ENCODE data around the gene ONECUT2. TPM values are rescaled to one million over a fixed set of nuclear protein-coding genes. Genes with fewer than 3 reads are reported as not detected.

Gene ONECUT2
- total RNA-seq, 2 donors from 2014 or later = 0.03 TPM

DNA sequence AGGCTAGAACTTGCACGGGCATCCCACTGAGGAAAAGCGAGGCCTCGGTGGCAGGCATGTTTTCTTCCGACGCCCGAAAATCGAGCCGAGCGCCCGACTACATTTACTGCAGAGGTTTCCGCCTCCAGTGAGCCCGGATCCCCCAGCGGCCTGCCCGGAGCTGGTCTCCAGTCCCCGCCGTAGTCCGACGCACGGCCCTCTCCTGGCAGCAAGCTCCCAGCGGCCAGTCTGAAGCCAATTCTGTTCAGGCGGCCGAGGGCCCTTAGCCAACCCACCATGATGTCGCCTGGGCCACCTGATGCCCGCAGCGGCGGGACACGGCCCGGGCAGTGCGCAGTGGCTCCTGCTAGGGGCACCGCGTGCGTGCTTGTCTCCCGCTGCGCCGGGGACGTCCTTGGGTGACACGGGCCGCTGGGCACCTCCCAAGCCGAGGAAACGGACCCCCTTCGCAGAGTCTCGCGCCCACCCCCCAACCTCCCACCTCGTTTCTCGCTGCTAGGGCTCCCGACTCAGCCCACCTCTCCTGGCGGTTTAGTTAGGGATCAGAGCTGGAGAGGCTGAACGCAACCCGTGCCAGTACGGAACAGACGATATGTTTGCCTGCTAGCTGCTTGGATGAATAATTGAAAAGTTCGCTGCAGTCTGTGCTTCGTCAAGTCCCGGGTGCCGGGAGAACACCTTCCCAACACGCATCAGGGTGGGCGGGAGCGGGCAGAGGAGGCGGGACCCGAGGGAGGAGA is 5.3 kb downstream of the ONECUT2 start:
- intact Hi-C loops (cut with DNase I) = loop anchor here in 1 of 2 donors (10.0 kb wide), 1 partner anchor 696 kb away; no protein-coding TSS in a partner anchor
- no peak for DNase-seq
- no peak for ATAC-seq

DNA sequence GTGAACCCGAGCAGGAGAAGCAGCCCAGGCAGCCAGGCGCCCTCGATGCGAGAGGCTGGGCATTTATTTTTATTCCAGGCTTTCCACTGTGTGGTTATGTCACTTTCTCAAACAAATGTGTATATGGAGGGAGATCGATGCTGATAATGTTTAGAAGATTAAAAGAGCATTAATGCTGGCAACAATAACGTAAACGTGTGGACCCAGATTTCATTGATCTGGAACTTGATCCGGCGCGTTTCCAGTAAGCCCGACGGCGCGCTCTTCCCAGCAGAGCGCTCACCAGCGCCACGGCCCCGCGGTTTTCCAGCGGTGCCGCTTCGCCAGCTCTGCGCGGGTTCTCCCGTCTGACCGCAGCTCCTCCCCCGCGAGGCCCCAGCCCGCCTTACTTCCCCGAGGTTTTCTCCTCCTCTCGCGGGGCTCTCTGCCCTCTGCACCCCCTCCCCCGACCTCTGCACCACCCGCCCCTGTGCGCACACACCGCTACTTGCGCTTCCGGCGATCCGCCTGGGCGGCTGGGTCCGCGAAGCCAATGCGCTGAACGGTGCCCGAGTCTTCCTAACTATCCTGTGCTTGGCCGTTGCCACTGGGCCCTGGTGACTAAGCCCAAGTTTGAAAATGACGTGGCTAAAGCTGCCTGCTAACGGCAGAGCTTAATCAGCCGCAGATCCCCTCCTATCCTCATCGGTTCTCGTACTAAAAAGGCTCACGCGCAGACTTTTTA is 6.1 kb downstream of the ONECUT2 start:
- DNase-seq = no peak
- intact Hi-C loops (cut with DNase I) = loop anchor here in 1 of 2 donors (10.0 kb wide), 1 partner anchor 696 kb away; no protein-coding TSS in a partner anchor
- ATAC-seq = no peak

DNA sequence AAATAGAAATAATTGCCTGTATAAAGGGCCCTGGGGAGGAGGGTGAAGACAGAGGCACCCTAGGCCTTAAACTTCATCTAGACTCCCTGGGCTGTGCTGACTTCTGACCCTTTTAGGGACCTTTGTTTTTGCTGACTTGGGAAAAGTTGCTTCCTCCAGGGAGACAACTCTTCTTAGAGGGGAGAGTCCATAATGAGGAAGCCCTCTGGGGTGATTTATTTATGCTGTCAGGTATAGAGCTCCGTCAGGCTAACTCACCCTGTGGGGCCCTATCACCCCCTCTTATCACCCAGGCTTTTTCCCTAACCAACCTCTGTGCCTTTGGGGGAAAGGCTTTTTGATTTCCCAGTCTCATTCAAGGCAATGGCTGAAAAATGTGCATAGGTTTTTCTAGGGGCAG is 8.1 kb downstream of the ONECUT2 start:
- ATAC-seq = no peak
- intact Hi-C loops (cut with DNase I) = loop anchor here in 1 of 2 donors (10.0 kb wide), 1 partner anchor 698 kb away; no protein-coding TSS in a partner anchor
- DNase-seq = no peak

DNA sequence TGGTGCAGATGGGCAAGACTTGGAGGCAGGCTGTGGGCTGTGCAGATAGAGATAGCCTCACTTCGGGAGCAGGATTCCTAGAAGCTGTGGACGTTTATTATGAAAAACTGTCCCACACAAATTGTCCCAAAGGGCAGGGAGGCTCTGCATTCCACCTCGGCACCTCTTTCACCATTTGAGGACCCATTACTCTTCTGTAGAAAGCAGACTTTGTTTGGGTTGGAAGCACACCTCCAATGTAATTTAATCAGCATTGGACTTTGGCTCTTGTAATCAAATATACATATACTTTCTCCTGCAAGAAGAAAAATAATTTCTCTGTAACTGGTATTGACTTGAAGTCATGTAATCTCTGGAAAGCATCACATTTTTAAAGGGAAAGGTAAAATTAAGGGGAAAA is 8.5 kb downstream of the ONECUT2 start:
- intact Hi-C loops (cut with DNase I) = loop anchor here in 1 of 2 donors (10.0 kb wide), 1 partner anchor 699 kb away; no protein-coding TSS in a partner anchor
- no peak for DNase-seq
- ATAC-seq = no peak

DNA sequence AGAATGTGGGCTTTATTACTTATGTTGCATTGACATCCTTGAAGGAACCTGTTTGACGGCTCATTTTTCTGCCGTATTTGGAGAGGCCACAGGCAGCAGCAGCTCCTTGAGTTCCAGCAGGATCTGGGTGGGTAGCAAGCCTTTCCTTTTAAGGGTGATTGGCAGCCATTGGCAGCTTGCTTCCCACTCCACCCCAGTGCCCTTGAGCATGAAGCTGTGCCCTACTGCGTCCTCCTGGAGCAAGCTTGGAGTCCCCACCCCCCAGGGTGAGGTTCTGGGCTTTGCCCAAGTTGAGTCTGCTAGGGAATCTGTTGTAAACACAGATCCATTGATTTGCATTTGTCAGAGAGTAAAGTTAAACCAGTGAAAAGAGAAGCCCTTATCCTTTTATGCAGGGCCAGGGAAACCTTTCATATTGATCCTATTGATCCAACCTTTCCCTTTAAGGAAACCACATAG is 9.2 kb downstream of the ONECUT2 start:
- intact Hi-C loops (cut with DNase I) = loop anchor here in 1 of 2 donors (10.0 kb wide), 1 partner anchor 700 kb away; no protein-coding TSS in a partner anchor
- no peak for ATAC-seq
- DNase-seq = no peak

DNA sequence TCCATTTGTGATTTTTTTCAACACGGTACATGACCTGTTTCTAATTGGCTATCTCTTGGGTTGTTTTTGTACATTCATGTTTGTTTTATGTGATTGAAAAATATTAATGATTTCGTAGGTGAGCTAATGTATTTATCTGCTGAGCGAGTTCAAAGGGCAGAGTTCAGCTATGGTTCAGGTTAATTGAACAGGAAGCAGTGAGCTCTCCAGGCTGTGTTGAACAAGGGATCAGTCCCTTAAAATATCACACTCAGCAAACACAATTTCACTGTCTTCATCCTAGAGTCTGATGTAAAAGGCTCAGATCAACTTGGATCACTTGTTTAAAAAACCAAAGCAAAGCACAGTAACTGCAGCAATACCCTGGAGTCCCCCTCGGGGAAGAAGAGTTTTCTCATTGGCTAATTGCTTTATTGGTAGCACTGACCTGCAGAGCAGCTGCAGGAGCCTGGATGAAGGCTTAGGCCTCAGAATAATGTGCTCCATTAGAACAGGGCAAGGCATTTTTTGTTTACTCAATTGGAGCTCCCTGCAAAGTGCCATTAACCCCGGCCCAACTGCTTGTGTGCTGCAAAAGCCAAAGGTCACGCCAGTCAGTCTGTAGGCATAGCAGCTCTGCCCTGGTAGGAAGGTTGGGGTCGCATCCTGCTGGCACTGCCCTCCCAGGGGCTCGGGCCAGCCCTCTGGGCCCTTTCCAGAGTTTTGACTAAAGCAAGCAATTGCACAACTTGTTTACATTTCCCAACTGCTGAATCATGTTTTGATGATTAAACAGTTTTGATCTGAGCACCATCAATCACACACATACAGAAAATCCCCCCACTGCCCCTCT is 10.5 kb downstream of the ONECUT2 start:
- intact Hi-C loops (cut with DNase I) = loop anchor here in 1 of 2 donors (10.0 kb wide), 1 partner anchor 701 kb away; no protein-coding TSS in a partner anchor
- DNase-seq = no peak
- no peak for ATAC-seq

DNA sequence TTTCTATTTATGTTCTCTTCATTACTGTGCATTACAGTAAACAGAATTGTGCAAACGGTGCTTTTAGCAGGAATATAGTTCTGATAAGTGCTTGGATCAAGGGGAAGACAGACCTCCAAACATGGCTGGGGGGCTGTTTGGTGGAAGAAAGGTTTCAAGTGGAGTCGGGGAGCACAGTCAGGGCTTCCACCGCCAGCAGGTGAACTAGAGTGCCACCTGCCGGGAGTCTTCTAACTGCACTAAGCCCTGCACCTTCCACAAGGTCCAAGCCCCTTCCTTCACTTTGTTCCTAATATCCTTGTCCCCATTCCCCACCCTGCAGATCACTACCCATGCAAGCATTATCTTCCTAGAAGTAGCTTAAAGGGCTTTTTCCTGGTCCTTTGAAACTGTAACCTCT is 11.1 kb downstream of the ONECUT2 start:
- ATAC-seq (peak in 1 of 2 donors; percentile 47), DNase-seq (no peak)
- intact Hi-C loops (cut with DNase I) = loop anchor here in 1 of 2 donors (10.0 kb wide), 1 partner anchor 702 kb away; no protein-coding TSS in a partner anchor

DNA sequence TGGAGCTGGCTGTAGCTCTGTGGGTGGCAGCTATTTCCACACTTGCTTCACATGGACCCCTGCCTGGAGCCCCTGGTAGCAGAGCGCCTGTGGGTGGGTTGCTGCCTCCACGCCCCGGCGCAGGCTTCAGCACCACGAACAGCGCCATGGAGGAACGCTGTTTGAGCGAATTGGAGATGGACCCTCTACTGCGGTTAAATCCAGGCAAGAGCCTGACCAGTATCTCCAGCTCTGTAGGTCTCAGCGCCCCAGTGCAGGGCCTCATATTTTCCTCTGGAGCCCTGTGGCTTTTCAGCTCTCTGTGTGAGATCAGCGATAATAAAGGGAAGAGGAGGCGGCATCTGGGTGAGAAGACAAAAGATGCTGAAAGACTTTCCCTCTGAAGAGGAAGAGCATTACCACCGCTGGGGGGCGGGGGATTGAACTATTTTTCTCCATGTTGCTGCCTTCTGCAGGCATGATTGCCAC is 12.0 kb downstream of the ONECUT2 start:
- DNase-seq (no peak), ATAC-seq (peak; percentile 41 to 67)
- intact Hi-C loops (cut with DNase I) = loop anchor here in 1 of 2 donors (10.0 kb wide), 1 partner anchor 702 kb away; no protein-coding TSS in a partner anchor

DNA sequence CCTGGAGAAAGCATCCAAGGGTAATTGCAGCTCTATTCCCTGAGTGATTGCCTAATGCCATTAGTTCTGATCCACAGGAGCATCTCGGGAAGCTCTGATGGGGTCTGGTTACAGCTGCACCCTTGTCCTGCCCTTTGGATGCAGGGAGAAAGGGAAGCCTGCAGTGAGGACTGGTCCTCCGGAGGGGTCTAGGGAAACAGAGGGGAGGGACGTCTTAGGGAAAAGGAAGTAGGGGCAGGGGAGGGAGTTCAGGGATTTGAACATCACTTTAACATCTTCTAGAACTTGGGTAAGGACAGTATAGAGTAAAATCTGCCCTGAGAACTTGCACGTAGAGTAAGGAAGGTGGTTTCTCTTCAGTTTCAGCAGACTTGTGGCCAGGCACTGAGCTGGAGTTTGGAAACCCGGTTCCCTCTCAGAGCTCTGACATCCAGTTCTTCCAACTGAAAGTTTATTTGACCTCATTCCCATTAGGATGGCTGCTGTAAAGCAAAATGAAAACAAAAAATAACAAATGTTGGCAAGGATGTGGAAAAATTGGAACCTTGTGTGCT is 20.5 kb downstream of the ONECUT2 start:
- ATAC-seq (no peak), DNase-seq (no peak)
- intact Hi-C loops (cut with DNase I) = no loop called here

DNA sequence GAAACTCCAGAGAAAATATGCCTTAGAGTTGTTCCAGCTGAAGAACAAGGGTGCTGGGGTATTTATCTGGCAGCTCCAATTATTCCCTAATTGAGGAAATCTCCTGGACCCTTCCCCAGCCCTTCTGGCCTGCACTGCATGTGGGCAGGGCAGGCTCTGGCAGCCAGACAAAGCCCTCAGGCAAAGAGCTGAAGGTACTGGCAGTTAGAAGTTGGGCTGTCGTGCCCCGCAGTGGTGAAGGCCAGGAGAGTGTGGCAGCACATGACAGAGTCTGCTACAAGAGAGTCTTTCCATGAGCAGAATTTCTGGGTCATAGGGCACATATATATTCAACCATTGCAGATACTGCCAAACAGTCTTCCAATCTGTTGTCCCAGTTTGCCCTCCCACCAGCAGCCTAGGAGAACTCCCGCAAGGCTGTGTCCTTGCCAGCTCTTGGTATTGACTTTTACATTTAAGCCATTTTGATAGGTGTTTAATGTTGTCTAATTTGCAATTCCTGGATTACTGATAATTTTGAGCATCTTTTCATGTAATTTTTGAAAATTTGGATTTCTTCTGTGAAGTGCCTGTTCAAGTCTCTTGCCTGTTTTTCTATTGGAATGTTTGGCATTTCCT is 26.6 kb downstream of the ONECUT2 start:
- no peak for ATAC-seq

DNA sequence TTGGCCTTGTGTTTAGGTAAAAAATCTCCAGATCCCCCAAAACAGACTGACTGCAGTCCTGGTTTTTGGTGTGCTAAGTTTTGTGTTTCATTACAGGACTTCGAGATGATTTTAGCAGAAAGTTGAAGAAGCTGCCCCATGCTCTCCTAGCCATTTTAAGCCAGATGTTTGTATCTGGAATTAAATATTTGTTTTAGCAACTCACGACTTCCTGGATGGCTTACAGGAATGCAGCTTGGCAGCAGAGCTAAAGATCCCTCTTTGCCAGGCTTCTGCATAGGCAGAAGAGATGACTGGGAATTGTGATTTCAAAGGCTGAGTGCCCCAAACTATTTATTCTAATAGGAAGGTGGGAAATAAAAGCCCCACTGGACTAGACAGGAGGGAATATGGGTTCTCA is 31.1 kb downstream of the ONECUT2 start:
- intact Hi-C loops (cut with DNase I) = no loop called here
- ATAC-seq (no peak), DNase-seq (no peak)

More for the DNA sequence above, 26.6 kb downstream of the ONECUT2 start:
- DNase-seq = no peak
- intact Hi-C loops (cut with DNase I) = no loop called here

DNA sequence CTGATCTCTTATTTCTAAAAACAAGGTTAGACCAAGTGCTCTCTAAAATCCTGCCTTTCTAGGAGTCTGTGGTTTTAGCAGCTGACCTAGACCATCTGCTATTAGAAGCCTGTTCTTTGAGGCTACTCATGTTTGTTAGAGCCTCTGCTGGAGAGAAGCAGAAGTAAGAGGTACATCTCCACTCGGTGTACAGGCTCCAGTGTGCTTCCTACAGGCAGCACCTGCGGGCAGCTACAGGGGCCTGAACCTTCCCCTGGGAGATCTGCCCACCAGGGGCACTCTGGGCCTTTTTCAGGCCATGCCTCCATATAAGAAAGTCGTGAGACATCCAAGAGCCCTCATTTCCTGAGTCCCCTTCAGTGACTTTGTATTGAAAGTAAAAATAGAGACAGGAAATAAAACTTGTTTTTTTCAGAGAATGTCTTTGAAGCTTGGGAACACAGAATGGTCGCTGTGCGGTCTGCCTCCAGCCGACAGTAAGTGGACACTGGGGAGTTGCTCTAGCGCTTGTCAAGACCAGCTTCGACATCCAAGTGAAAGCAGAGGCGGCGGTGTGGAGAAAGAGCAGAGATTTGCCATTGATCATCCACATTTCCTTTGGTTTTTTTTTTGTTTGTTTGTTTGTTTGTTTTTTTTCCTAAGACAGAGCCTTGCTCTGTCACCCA is 31.7 kb downstream of the ONECUT2 start:
- ATAC-seq (no peak), DNase-seq (no peak)
- intact Hi-C loops (cut with DNase I) = no loop called here

DNA sequence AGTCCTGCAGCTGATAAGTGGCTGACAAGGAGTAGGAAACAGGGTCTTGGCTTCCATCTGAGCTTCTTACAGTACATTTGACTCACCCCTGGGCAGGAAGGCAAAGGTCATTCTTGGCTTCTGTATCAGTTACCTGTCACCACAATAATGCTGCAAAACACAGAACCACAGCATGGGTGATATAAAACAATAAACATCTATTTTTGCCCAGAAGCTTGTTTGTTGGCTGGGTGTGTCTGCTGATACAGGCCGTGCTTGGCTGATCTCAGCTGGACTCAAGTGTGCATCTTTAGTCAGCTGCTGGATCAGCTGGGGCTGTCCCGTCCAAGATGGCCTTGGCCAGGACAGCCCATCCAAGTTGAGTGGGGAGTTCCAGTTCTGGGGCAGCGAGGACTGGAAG is 34.7 kb downstream of the ONECUT2 start:
- DNase-seq (no peak), ATAC-seq (no peak)
- intact Hi-C loops (cut with DNase I) = no loop called here

DNA sequence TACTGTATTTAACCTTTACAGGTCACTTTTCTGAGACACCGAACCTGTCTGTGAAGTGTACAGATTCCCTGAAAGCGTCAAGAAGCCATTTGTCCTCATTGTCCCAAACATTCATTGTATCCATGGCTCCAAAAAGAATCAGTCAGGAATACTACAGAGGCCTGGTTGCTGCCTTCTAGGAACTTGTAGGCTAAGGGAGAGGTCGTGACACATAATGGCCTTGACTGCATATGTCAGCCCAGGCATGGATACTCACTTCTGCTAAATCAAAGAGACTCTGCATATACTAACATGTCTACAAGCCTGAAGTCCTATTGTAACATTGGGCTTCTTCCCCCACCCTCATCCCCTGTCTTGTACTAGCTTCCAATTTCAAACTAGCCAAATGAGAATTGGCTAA is 40.2 kb downstream of the ONECUT2 start:
- no peak for DNase-seq
- intact Hi-C loops (cut with DNase I) = no loop called here
- ATAC-seq = no peak

DNA sequence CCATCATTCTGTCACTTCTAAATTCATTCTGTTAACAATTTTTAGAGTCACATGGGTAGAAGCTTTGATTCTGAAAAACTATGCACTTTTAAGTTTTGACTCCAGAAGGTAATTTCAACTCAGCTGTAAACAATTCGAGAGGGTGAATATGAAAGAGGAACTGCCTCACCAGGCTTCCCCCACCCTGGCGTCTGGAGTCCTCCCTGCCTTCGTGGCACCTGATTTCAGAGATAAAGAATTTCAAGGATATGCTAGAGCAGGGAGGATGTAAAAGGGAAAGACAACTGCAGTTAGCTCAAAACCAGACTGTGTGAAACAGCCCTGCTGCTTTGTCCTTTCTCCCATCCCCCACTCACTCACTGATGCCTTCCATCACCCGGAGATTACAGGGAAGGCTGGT is 40.7 kb downstream of the ONECUT2 start:
- no peak for DNase-seq
- ATAC-seq = no peak
- intact Hi-C loops (cut with DNase I) = no loop called here

DNA sequence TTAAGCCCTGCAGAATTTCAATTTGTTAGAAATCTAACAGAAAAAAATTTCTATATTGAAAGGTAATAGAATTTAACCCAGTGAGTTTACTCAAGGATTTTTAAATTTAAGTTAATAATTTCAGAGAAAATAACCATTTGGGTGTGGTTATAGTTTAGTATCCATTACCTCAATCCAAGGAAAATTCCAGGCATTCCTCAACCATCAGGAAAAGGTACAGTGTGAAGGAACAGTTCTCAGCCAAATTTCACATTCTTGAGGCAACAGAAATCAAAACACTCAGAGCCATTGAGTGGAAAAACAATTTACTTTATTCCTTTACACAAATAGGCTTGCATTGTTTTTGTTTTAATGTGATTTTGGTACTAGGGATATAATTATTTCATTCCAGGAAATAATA is 45.6 kb downstream of the ONECUT2 start:
- no peak for ATAC-seq
- no peak for DNase-seq
- intact Hi-C loops (cut with DNase I) = no loop called here

DNA sequence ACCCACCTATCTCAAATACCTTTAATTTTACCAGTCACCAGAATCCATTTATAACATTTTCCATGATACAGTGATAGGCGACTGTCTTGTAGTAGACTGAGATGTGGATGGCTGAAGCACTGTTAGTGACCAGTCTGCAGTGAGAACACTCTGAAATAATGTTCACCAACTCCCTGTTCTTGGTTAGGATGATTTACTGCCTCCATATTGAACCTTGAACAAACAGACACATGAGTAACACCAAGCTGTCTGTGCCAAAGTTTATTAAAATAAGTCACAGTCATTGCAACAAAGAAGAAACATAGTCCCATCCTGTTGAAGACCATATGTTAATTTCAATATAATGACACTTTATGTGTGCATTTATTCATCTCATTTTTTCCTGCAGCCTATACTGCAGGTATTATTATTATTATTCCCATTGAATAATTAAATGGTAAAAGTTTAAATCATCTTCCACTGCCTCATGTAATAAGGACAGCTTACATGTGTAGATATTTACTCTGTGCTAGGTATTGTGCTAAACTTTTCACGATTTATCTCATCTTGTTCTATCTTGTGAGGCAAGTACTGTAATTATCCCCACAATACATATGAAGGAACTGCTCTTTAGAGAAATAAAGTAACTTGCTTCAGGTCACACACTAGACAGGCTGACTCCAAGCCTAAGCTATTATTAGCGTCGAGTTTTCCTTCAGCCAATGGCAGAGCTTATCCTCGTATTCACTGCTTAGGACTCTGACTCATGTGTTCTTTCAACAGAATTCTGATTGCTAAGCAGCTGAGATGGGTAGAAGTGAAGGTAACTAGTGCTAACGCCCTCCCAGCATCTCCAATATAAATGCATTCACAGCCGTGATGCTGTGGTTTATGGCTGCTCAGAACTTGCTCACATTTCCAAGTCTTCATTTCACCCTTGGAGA is 62.5 kb downstream of the ONECUT2 start:
- DNase-seq (no peak), ATAC-seq (peak; percentile 34 to 56)
- intact Hi-C loops (cut with DNase I) = no loop called here

All from left cardiac atrium (tissue), 4 donors.